Fibroblast of peridontal ligament (primary cell): ENCODE data around the gene MYOF.
"Not testable (repeated sequence)": the region's sequence is repeated elsewhere in the genome, so short reads cannot be mapped to it uniquely, and the experiment has no call there.

Experiments
- DNase-seq: peaks from one replicate; pipeline ENCODE4 v3.0.0-alpha.2; 2010; ENCODE audit errors: extremely low read depth

The MYOF gene

DNA sequence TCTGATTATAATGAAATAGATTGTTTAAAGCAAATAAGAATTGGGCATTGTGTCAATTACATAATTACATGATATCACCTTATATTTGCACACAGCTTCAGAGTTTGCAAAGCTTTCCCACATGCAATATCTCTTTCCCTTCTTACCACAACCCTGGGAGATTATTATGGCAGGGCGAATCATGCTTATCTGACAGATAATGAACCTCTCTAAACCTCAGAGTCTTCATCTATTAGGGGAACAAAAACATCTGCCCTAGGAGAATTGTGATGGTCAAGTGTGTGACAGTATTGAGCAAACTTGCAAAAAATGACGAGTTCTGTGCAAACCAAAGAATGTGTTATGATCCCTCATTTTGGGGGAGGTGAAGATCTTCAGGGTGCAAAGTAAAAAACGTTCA lies 90.0 kb downstream of the MYOF start:
- no peak for DNase-seq

DNA sequence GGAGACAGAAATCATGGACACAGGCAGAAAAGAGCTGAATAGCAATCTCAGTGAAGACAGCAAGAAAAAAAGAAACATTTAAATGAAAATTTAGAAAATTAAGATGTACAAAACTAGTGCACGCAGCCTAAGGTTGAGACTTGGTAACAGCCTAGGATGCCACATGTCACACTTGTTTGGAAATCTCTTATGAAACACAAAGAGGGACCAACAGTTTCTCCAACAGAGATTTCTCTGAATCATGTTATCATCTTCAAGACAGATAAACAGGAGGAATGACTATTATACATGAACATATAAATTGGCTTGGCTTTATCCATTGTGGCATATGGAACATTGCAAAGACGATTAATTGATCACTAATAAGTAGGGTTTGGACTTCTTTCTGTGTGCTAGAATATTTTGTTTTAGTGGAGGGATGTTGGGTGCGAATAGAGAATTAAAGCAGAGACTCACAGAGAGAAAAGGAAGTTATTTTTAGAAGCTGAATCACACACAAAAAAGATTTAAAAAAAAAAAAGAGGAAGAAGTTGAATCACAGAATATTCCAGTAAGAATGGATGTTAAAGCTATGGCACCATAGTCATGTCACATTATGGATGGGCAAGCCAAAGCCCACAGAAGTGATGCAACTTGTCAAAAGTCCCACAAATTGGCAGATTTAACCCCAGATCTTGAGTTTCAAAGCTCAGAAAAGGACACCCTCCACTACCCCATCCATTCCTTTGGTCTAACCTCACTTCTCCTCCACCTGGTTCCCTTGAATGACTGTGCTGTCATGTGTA lies 91.6 kb downstream of the MYOF start:
- peak; percentile 48 for DNase-seq

GRCh38 chr10:93386631-93387369 lies 95.3 kb downstream of the MYOF start:
- peak; percentile 37 for DNase-seq

- DNase-seq, result no peak
Observed at GRCh38 chr10:93385345-93385744, 96.8 kb downstream of the MYOF start.

GRCh38 chr10:93384006-93384405 lies 98.1 kb downstream of the MYOF start:
- no peak for DNase-seq

GRCh38 chr10:93383562-93383981 lies 98.6 kb downstream of the MYOF start:
- DNase-seq, result peak; percentile 97

- peak; percentile 75 for DNase-seq
Observed at GRCh38 chr10:93379731-93380575, 102.2 kb downstream of the MYOF start.

- no peak for DNase-seq
Observed at GRCh38 chr10:93378997-93379730, 103.0 kb downstream of the MYOF start.

- no peak for DNase-seq
Observed at GRCh38 chr10:93378039-93378438, 104.1 kb downstream of the MYOF start.

DNA sequence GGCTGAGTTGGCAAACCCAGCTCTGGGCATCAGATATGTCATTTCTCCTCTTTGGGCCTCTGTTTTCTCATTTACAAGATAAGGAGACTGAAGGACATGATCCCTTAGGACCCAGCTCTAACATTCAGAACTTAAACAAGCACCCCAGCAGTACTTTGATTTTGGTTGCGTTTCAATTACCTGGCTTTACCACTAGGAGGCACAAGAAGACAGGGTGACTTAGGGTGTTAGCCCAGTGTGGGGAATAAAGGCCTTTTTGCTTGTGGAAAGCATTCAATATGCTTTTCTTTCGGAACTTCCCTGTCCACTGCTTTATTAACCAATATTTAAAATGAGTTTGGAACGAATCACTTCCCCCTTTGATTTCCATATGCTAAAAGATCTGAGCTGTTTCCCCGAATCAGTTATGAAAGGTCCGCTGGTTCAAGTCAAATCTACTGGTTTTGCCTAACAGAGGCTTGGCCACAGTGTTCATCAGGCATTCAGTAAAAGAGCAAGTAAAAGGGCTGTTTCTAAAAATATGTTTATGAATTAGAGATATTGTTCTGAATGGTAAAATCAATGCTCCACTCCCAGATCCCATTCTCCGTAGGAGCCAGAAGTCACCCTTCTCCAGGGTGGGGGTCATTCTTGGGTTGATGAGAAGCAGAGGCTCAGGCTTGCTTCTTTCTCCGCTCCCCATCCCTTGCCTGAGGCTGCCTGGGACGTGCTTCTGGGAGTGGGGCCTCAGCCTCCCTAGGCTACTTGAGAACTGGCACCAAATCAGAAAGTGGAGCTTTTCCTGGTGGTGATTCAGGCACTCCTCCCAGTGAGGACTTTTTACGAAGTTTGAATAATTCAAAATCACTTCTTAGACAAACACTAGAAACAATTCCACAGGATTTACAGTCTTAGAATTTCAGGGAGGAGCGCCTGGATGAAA lies 105.5 kb downstream of the MYOF start:
- peak; percentile 95 for DNase-seq

GRCh38 chr10:93370961-93371360 lies 111.2 kb downstream of the MYOF start:
- no peak for DNase-seq

DNA sequence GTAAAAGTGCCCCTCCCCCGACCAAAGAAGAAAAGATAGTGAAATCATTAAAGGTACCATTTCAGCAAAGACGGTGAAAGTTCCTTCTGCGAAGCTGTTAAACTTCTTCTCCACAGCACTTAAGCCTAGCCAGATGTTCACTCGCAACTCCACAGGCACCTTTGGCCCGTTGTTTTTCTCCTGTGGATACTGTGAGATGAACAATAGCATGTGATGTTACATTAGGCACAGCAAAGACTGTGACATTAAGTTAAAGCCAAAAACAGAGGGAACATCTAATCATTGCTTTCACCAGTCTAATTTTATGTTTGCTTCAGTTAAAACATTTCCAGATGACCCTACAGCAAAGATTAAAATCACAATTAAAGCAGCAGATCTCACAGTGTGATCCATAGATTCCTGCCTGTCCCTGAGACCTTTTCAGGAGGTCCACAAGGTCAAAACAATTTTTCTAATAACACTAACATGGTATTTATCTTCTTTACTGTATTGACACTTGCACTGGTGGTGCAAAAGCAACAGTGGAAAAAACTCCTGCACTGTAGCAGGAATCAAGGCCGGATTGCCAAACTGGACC lies 112.5 kb downstream of the MYOF start:
- DNase-seq, result no peak

DNA sequence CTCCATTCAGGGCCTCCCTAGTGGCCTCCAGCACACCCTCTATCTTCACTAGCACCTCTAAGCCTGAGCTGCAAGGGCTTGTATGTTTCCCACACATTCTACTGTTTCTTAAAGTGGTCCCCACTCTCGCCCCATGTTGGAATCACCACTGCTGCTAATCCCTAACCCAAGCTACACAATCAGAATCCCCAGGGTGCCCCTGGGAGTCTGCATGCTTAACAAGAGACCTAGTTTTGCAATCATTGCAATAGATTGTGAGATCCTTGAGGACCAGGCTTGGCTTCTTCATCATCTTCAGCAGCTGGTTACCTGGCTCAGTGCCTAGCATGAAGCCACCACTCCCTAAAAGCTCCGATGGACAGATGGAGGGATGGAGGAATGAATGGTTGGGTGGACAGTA lies 113.9 kb downstream of the MYOF start:
- peak; percentile 56 for DNase-seq

- DNase-seq, result no peak
Observed at GRCh38 chr10:93367664-93368063, 114.5 kb downstream of the MYOF start.

DNA sequence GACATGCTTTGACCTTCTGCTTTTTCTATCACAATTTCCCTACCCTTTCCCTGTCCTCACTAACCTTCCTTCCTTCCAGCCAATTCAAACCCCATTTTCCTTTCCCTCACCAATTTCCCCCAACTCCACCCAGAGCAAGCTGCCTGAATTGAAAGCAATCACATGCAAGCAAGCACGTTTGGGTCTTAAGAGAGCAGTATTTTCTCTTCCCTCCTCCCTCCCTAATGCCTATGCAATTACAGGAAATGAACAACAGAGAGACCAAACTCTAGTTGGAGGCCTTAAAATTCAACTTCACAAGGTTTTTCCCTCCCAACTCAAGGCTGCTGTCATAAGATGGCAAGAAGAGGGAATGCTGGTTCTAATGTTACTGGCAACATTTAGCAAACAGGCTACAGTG lies 117.2 kb downstream of the MYOF start:
- peak; percentile 40 for DNase-seq

- no peak for DNase-seq
Observed at GRCh38 chr10:93363891-93364648, 118.1 kb downstream of the MYOF start.

- not testable (repeated sequence) for DNase-seq
Observed at GRCh38 chr10:93358398-93358797, 123.7 kb downstream of the MYOF start.

DNA sequence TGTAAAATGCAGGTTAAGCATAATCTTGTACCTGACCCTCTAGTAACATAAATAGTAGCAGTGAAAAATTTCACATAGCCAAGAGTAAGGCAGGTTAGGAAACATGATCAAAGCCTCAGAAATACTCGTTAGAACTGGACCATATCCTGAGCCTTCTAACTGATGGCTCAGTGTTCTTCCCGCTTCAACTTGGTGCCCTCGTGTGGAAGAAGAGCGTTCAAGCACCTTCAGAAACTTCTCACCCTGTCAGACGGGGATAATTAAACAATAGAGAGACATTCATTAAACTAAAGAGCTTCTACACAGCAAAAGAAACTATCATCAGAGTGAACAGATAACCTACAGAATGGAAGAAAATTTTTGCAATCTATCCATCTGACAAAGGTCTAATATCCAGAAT lies 124.5 kb downstream of the MYOF start:
- peak; percentile 33 for DNase-seq

GRCh38 chr10:93356516-93356915 lies 125.6 kb downstream of the MYOF start:
- no peak for DNase-seq
